Activated T-cell treated with anti-CD3 and anti-CD28 coated beads for 48 hours (primary cell): ENCODE results near the gene STX1A.
"Not testable (repeated sequence)": the region's sequence is repeated elsewhere in the genome, so short reads cannot be mapped to it uniquely, and the experiment has no call there.

Experiments
- DNase-seq: peaks from one replicate; pipeline ENCODE4 v3.0.0-alpha.2; 2020; ENCODE audit warnings: low read depth

The STX1A gene

GRCh38 chr7:73681031-73681430 is 38.4 kb downstream of the STX1A start:
- DNase-seq, result no peak

GRCh38 chr7:73680501-73680900 is 39.0 kb downstream of the STX1A start:
- DNase-seq, result no peak

- no peak for DNase-seq
Observed at GRCh38 chr7:73679709-73680108, 39.8 kb downstream of the STX1A start.

DNA sequence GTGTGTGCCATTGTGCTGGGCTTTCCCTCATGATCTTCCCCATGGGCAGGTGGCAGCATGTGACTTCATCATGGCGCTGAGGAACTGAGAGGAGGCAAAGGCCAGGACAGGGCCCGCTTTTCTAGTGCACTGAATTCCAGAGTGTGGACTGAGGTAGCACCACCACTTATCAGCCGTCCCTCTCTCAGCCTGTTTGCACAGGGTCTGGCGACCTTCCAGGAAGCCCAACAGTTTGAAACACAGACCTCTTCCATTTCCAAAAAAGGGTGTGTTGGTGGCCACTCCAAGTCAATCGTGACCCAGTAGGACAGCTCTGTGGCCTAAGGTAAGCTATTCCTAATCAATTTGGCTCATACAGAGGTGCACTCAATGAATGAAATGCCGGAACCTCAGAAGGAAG is 40.6 kb downstream of the STX1A start:
- no peak for DNase-seq

DNA sequence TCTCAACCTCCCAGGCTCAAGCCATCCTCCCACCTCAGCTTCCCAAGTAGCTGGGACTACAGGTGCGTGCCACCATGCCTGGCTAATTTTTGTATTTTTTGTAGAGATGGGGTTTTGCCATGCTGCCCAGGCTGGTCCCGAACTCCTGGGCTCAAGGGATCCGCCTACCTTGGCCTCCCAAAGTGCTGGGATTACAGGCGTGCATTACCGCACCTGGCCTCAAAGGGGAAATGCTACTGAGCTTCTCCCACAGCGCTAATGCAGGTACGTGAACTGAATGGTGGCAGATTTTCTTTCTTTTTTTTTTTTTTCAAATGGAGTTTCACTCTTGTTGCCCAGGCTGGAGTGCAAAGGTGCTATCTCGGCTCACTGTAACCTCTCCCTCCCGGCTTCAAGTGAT is 43.4 kb downstream of the STX1A start:
- DNase-seq, result not testable (repeated sequence)

DNA sequence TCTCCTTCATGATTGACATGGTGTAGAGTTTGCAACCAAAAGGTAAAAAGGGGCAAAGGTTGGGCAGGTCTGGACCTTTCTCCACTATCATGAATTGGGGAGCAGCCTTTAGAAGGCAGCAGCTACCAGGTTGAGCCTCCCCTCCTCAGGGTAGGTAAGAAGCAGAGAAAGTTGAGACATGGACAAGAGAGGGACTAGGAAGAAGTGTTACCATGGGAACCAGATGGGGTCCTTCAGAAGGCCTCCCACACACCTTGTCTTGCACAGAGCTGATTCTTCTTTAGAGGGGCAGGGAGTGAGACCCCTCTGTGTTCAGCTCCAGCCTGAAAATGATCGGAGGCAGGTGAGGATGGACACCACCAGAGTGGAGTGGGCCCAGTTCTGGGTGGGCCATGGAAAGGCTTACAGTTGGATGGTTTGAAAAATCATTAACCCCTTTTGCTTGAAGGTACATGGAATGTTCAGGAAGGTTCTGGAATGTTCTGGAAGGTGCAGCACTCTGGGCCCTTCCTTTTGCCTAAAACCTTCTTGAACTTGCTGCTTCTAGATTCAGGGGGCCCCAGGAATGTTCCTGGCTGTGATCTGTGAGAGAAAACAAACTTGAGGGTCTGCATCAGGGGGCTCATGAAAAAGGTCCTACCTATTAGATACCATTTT is 44.9 kb downstream of the STX1A start:
- DNase-seq, result no peak

- no peak for DNase-seq
Observed at GRCh38 chr7:73671857-73672445, 47.5 kb downstream of the STX1A start.

GRCh38 chr7:73671322-73671661 is 48.2 kb downstream of the STX1A start:
- no peak for DNase-seq

- no peak for DNase-seq
Observed at GRCh38 chr7:73669858-73670385, 49.5 kb downstream of the STX1A start.

GRCh38 chr7:73669288-73669701 is 50.2 kb downstream of the STX1A start:
- no peak for DNase-seq

DNA sequence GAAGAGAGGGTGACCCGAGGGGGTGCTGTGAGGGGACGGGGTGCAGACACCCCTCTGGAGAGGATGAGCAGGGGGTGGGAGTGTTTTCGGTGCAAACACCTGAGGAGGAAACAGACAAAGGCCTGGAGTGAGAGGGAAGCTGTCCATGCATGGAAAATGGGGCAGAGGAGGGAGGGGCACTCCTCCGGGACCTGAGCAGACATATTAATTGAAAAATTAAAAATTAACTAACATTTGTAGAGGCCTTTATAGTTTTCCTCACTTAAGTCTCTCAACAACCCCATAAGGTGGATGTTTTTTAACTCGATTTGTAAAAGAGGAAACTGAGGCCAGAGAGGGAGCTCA is 50.6 kb downstream of the STX1A start:
- no peak for DNase-seq

GRCh38 chr7:73668103-73668885 is 51.2 kb downstream of the STX1A start:
- no peak for DNase-seq

DNA sequence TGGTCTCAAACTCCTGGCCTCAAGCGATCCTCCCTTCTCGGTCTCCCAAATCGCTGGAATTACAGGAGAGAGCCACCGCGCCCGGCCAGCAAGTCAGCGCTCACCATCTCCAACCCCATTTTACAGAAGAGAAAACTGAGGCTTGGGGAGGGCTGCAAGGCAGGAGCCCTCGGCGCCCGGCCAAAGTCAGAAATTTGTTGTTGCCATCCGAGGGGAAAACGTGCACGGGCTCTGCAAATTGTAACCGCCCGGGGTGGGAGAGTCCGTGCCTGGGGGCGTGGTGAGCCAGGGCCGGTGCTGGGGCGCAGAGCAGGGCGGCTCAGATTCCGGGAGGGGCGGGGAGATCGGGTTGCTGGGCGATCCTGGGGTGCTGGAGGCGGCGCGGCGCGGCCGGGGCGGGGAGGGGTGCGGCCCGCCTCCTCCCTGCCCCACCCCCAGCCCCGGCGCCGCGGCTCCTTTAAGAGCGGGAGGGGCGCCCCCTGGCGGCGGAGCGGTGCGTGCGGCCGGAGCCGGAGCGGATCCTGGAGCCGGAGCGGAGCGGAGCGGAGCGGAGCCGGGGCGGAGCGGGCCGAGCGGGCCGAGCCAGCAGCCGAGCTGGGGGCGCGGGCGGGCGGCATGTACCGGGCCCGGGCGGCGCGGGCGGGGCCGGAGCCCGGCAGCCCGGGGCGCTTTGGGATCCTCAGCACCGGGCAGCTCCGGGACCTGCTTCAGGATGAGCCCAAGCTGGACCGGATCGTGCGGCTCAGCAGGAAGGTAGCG is 51.9 kb downstream of the STX1A start, which contains the start of gene VPS37D:
TSS of gene VPS37D (plus strand) at position 488 of the 759 bp plus-strand sequence. CDS start at position 616, 128 bp downstream.
- DNase-seq, result peak; percentile 94

DNA sequence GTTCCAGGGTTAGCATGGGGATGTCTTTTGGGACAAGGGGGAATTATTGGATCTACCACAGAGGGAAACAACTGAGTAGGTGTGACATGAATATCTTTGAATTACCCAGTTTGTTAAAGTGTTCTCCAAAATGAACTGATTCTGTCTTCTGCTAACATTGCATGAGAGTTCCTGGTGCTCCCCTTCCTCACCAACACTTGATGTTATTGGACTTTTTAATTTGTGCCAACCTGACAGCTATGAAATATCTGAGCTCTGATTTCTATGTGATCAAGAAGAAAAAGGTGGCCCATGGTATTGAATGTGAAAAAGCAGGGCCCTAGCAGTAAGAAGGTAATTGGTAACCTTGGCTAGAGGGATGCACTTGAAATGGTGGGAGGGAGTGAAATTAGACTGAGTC is 56.4 kb downstream of the STX1A start:
- no peak for DNase-seq

DNA sequence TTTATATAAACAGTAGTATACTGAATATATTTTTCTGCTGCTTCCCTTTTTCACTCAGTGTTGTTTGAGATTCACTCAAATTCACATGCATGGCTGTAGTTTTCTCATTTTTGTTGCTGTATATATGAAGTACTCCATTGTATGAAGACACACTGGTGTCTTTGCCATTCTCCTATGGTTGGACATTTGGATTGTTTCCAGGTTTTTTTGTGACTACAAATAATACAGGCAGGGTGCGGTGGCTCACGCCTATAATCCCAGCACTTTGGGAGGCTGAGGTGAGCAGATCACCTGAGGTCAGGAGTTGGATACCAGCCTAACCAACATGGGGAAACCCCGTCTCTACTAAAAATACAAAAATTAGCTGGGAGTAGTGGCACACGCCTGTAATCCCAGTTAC is 58.9 kb downstream of the STX1A start:
- DNase-seq, result not testable (repeated sequence)

GRCh38 chr7:73659983-73660382 is 59.5 kb downstream of the STX1A start:
- no peak for DNase-seq

DNA sequence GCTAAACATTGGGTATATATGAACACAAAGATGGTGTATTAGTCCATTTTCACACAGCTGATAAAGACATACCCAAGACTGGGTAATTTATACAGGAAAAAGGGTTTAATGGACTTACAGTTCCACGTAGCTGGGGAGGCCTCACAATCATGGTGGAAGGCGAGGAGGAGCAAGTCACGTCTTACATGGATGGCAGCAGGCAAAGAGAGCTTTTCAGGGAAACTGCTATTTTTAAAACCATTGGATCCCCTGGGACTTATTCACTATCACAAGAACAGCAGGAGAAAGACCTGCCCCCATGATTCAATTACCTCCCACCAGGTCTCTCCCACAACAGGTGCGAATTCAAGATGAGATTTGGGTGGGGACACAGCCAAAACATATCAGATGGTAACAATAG is 64.2 kb downstream of the STX1A start:
- DNase-seq, result not testable (repeated sequence)

DNA sequence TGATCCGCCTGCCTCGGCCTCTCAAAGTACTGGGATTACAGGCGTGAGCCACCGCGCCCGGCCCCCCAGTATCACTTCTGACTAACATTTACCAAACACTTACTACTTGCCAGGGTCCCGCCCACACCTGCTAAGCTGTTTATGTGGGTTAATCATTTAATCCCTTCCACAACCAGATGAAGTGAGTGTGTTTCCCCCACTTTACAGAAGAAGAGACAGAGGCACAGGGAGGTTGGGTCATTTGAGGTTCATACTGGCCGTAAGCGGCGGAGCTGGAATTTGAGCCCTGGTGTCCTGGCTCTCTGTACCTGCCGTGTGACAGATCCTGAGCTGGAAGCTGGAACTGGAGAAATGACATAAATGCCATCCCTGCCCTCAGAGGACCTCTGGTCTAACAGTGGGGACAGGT is 66.9 kb downstream of the STX1A start:
- DNase-seq, result no peak

DNA sequence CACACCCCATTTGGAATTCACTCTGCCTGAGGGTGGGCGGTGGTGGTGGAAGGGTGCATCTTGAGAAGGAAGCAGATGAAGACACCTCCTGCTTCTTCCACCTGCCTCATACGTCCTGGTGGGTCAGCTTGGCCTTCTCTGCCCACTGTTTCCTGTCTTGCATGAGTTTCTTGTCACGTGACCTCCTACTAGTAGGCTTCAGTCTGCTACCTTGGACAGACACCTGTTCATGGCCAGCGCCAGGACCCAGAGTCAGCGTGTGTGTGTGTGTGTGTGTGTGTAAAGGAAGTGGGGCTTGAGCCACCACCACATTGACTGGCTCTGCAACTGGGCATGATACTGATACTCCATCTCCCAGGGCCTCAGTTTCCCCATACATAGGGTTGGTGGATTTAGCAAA is 68.9 kb downstream of the STX1A start:
- no peak for DNase-seq

DNA sequence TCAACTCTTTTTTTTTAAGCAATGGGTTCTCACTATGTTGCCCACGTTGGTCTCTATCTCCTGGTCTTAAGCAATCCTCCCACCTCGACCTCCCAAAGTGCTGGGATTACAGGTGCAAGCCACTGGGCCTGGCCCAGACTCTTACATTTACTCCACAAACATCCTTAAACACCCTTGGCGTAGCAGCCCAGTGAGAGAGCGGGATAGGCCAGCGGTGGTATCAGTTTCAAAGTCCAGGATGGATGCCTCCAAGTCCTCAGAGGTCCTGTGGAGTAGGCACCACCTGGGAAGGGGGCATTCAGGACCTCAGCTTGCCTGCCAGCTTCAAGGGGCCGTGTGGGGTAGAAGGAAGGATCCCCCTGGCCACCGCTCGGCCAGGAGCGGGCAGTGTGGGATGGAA is 69.9 kb downstream of the STX1A start:
- DNase-seq, result no peak
